ENCODE measurements around the gene EFCAB12. TPM values are rescaled to one million over a fixed set of nuclear protein-coding genes. Genes with fewer than 3 reads are reported as not detected.
"Not testable (repeated sequence)": the region's sequence is repeated elsewhere in the genome, so short reads cannot be mapped to it uniquely, and the experiment has no call there.

Gene EFCAB12
- total RNA-seq, 2 experiments from 2014 or later = 3.2 to 3.4 TPM

- POLR2A ChIA-PET = no interaction called here
- intact Hi-C loops (cut with DNase I, micrococcal nuclease) = no loop called here
Measured at GRCh38 chr3:129389572-129389937, 38.9 kb downstream of the EFCAB12 start.

GRCh38 chr3:129388791-129389571 lies 39.5 kb downstream of the EFCAB12 start:
- H3K9me3 ChIP-seq (ENCODE audit: control insufficient read depth in 1 of 2, insufficient read depth in 1 of 2, low read length in 2 of 2); H3K4me1 ChIP-seq (ENCODE audit: insufficient read depth, low read length); DNase-seq; intact Hi-C loops (cut with DNase I, micrococcal nuclease); H3K4me3 ChIP-seq (ENCODE audit: low read length); H3K27ac Mint-ChIP-seq; H3K27me3 Mint-ChIP-seq; H3K9me3 Mint-ChIP-seq; ATAC-seq (ENCODE audit: poor library complexity); H3K27ac ChIP-seq (ENCODE audit: low read depth in 1 of 2, low read length in 2 of 2); H3K4me1 Mint-ChIP-seq (ENCODE audit: low read depth); POLR2A ChIA-PET; H3K4me3 Mint-ChIP-seq; CTCF ChIA-PET; H3K27me3 ChIP-seq (ENCODE audit: control insufficient read depth in 1 of 2, insufficient read depth in 2 of 2, low read length in 2 of 2): not testable (repeated sequence)
- peaks cover 50% of the 10 kb centered on the region for H3K36me3 ChIP-seq (ENCODE audit: insufficient read depth, low read length)
- H3K36me3 Mint-ChIP-seq (ENCODE audit: low read depth) = peaks cover 66% of the 10 kb centered on the region

More at GRCh38 chr3:129389572-129389937, 38.9 kb downstream of the EFCAB12 start:
- ATAC-seq (ENCODE audit: poor library complexity) (no peak), DNase-seq (no peak)
- no peak overlapping the region for H3K4me3 ChIP-seq (ENCODE audit: low read length)
- peaks cover 53% of the 10 kb centered on the region for H3K36me3 ChIP-seq (ENCODE audit: insufficient read depth, low read length)
- Mint-ChIP-seq H3K4me1 (ENCODE audit: low read depth) (no peaks in the 10 kb centered on the region), H3K27ac (no peak overlapping the region), H3K27me3 (no peaks in the 10 kb centered on the region), H3K4me3 (no peak overlapping the region), H3K36me3 (ENCODE audit: low read depth) (peaks cover 67% of the 10 kb centered on the region), H3K9me3 (no peaks in the 10 kb centered on the region)
- no peaks in the 10 kb centered on the region for H3K27me3 ChIP-seq (ENCODE audit: control insufficient read depth in 1 of 2, insufficient read depth in 2 of 2, low read length in 2 of 2)
- no peak overlapping the region for H3K27ac ChIP-seq (ENCODE audit: low read depth in 1 of 2, low read length in 2 of 2)
- H3K9me3 ChIP-seq (ENCODE audit: control insufficient read depth in 1 of 2, insufficient read depth in 1 of 2, low read length in 2 of 2) = no peaks in the 10 kb centered on the region
- CTCF ChIA-PET = no interaction called here
- H3K4me1 ChIP-seq (ENCODE audit: insufficient read depth, low read length) = no peaks in the 10 kb centered on the region
- TF ChIP-seq, protein P1, sequence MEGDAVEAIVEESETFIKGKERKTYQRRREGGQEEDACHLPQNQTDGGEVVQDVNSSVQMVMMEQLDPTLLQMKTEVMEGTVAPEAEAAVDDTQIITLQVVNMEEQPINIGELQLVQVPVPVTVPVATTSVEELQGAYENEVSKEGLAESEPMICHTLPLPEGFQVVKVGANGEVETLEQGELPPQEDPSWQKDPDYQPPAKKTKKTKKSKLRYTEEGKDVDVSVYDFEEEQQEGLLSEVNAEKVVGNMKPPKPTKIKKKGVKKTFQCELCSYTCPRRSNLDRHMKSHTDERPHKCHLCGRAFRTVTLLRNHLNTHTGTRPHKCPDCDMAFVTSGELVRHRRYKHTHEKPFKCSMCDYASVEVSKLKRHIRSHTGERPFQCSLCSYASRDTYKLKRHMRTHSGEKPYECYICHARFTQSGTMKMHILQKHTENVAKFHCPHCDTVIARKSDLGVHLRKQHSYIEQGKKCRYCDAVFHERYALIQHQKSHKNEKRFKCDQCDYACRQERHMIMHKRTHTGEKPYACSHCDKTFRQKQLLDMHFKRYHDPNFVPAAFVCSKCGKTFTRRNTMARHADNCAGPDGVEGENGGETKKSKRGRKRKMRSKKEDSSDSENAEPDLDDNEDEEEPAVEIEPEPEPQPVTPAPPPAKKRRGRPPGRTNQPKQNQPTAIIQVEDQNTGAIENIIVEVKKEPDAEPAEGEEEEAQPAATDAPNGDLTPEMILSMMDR (IDR thresholded peaks at IDR 0.05) = no peak

- Mint-ChIP-seq H3K9me3 (no peaks in the 10 kb centered on the region), H3K4me1 (ENCODE audit: low read depth) (no peaks in the 10 kb centered on the region), H3K4me3 (no peak overlapping the region), H3K27ac (no peak overlapping the region), H3K27me3 (no peaks in the 10 kb centered on the region), H3K36me3 (ENCODE audit: low read depth) (peaks cover 57% of the 10 kb centered on the region)
- Histone ChIP-seq H3K9me3 (ENCODE audit: control insufficient read depth in 1 of 2, insufficient read depth in 1 of 2, low read length in 2 of 2) (no peaks in the 10 kb centered on the region), H3K4me1 (ENCODE audit: insufficient read depth, low read length) (no peaks in the 10 kb centered on the region), H3K27me3 (ENCODE audit: control insufficient read depth in 1 of 2, insufficient read depth in 2 of 2, low read length in 2 of 2) (no peaks in the 10 kb centered on the region), H3K4me3 (ENCODE audit: low read length) (no peak overlapping the region), H3K36me3 (ENCODE audit: insufficient read depth, low read length) (peaks cover 49% of the 10 kb centered on the region), H3K27ac (ENCODE audit: low read depth in 1 of 2, low read length in 2 of 2) (no peak overlapping the region)
- DNase-seq = no peak
- TF ChIP-seq, protein P1 (IDR thresholded peaks at IDR 0.05) = no peak
- intact Hi-C loops (cut with DNase I, micrococcal nuclease) = no loop called here
- POLR2A ChIA-PET = no interaction called here
- CTCF ChIA-PET = no interaction called here
- ATAC-seq (ENCODE audit: poor library complexity) = no peak
Measured at GRCh38 chr3:129387487-129387886, 40.9 kb downstream of the EFCAB12 start.

- ChIA-PET CTCF (no interaction called here), POLR2A (no interaction called here)
- Mint-ChIP-seq H3K4me1 (ENCODE audit: low read depth) (no peaks in the 10 kb centered on the region), H3K27me3 (no peaks in the 10 kb centered on the region), H3K27ac (no peak overlapping the region), H3K4me3 (no peak overlapping the region), H3K9me3 (no peaks in the 10 kb centered on the region), H3K36me3 (ENCODE audit: low read depth) (peaks cover 52% of the 10 kb centered on the region)
- Histone ChIP-seq H3K27ac (ENCODE audit: low read depth in 1 of 2, low read length in 2 of 2) (no peak overlapping the region), H3K4me1 (ENCODE audit: insufficient read depth, low read length) (no peaks in the 10 kb centered on the region), H3K27me3 (ENCODE audit: control insufficient read depth in 1 of 2, insufficient read depth in 2 of 2, low read length in 2 of 2) (no peaks in the 10 kb centered on the region), H3K36me3 (ENCODE audit: insufficient read depth, low read length) (peaks cover 45% of the 10 kb centered on the region), H3K9me3 (ENCODE audit: control insufficient read depth in 1 of 2, insufficient read depth in 1 of 2, low read length in 2 of 2) (no peaks in the 10 kb centered on the region), H3K4me3 (ENCODE audit: low read length) (no peak overlapping the region)
- TF ChIP-seq, protein P1 (IDR thresholded peaks at IDR 0.05) = no peak
- DNase-seq = no peak
- no peak for ATAC-seq (ENCODE audit: poor library complexity)
- intact Hi-C loops (cut with DNase I, micrococcal nuclease) = no loop called here
Measured at GRCh38 chr3:129386984-129387383, 41.5 kb downstream of the EFCAB12 start.

DNA sequence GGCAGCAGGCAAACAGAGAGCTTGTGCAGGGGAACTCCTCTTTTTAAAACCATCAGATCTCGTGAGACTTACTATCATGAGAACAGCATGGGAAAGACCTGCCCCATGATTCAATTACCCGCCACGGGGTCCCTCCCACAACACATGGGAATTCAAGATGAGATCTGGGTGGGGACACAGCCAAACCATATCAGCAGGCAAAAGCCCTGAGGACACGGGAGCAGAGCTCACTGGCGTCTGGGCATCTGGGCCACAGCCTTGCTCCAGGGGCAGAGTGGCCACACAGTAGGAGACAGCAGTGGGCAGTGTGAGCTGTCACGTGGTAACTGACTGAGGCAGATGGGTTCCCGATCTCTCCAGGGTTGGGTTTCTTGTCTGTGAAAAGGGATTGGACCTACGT lies 42.9 kb downstream of the EFCAB12 start:
- intact Hi-C loops (cut with DNase I, micrococcal nuclease); ATAC-seq (ENCODE audit: poor library complexity); H3K4me3 Mint-ChIP-seq; H3K4me1 Mint-ChIP-seq (ENCODE audit: low read depth); H3K4me1 ChIP-seq (ENCODE audit: insufficient read depth, low read length); H3K27ac Mint-ChIP-seq; H3K27me3 Mint-ChIP-seq; H3K9me3 Mint-ChIP-seq; POLR2A ChIA-PET; DNase-seq; H3K4me3 ChIP-seq (ENCODE audit: low read length); H3K27ac ChIP-seq (ENCODE audit: low read depth in 1 of 2, low read length in 2 of 2); H3K9me3 ChIP-seq (ENCODE audit: control insufficient read depth in 1 of 2, insufficient read depth in 1 of 2, low read length in 2 of 2); CTCF ChIA-PET; H3K27me3 ChIP-seq (ENCODE audit: control insufficient read depth in 1 of 2, insufficient read depth in 2 of 2, low read length in 2 of 2): not testable (repeated sequence)
- H3K36me3 ChIP-seq (ENCODE audit: insufficient read depth, low read length) = peaks cover 30% of the 10 kb centered on the region
- H3K36me3 Mint-ChIP-seq (ENCODE audit: low read depth) = peaks cover 39% of the 10 kb centered on the region
